ENCODE results near the gene DPP3. TPM values are rescaled to one million over a fixed set of nuclear protein-coding genes. Genes with fewer than 3 reads are reported as not detected.

DPP3 gene
- total and polyA plus RNA-seq, 2 donors (not counting 1 experiment from before 2014, with no cell fraction given), result 33.6 to 39.6 TPM

GRCh38 chr11:66467034-66467659 lies 13.1 kb upstream of the DPP3 start:
- H3K4me3 ChIP-seq (replicated peaks in 1 of 4; ENCODE audit: control extremely low read depth in 1 of 4, insufficient read depth in 1 of 4, low read depth in 3 of 4, low read length in 4 of 4), result peak overlapping the region; percentile 65 to 90 (median 70)
- peak overlapping the region; percentile 89 for H3K4me2 ChIP-seq (ENCODE audit: extremely low read depth, insufficient read depth, low read length)
- peak overlapping the region; percentile 69 for H3K9ac ChIP-seq (ENCODE audit: insufficient read depth, low read length)
- peaks cover 7% of the 10 kb centered on the region for H3K4me1 ChIP-seq (ENCODE audit: control insufficient read depth, extremely low read depth, insufficient read depth, low read length)
- TF ChIP-seq EZH2 (IDR thresholded peaks at IDR 0.05; ENCODE audit: low read length, missing control alignments), result no peak
- peak; percentile 10 to 16 for TF ChIP-seq CTCF (conservative IDR thresholded peaks at IDR 0.05 in 1 of 2, IDR thresholded peaks at IDR 0.05 in 1 of 2; ENCODE audit: low read depth in 1 of 2, low read length in 2 of 2)
- peaks cover 4% of the 10 kb centered on the region for H3K36me3 ChIP-seq (ENCODE audit: control insufficient read depth, insufficient read depth, low read length)
- H3K27ac ChIP-seq (ENCODE audit: insufficient read depth, low read length), result peak overlapping the region; percentile 39
- H3K27me3 ChIP-seq (ENCODE audit: control insufficient read depth, insufficient read depth, low read length), result no peaks in the 10 kb centered on the region
- peak overlapping the region; percentile 65 for H2AFZ ChIP-seq (ENCODE audit: low read length)
- no peaks in the 10 kb centered on the region for H3K79me2 ChIP-seq (ENCODE audit: control insufficient read depth, insufficient read depth, low read length)
- H3K9me3 ChIP-seq (ENCODE audit: control insufficient read depth, insufficient read depth, low read depth, low read length), result no peaks in the 10 kb centered on the region
- DNase-seq (ENCODE audit: low read depth in 2 of 2), result peak in 1 of 2 donors; percentile 27
- no peaks in the 10 kb centered on the region for H4K20me1 ChIP-seq (ENCODE audit: control insufficient read depth, extremely low read depth, insufficient read depth, low read length)

DNA sequence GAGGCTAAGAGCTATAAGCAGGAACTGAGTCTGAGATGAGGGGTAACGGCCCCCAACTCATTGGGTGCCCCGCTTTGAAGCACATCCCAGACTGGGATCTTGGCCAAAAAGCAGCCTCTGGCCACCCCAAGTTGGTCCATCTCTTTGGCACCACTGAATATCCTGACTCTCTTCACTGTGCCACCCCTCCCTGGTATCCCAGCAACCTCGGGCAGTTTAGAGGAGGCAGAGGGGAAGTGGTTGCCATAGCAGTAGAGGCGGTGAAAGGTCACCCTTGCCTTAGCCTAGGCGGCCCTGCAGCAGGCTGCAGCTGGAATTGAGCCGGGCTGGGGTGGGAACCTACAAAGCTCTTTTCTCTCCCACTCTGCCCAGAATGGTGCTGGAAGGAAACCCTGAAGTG lies 12.5 kb upstream of the DPP3 start:
- DNase-seq (ENCODE audit: low read depth in 2 of 2), result peak in 1 of 2 donors; percentile 25
- Histone ChIP-seq H2AFZ (ENCODE audit: low read length) (no peak overlapping the region), H3K9me3 (ENCODE audit: control insufficient read depth, insufficient read depth, low read depth, low read length) (no peaks in the 10 kb centered on the region), H3K4me3 (replicated peaks in 1 of 4; ENCODE audit: control extremely low read depth in 1 of 4, insufficient read depth in 1 of 4, low read depth in 3 of 4, low read length in 4 of 4) (peak overlapping the region; percentile 65 to 90 (median 70)), H3K36me3 (ENCODE audit: control insufficient read depth, insufficient read depth, low read length) (peaks cover 7% of the 10 kb centered on the region), H3K27me3 (ENCODE audit: control insufficient read depth, insufficient read depth, low read length) (no peaks in the 10 kb centered on the region), H3K4me2 (ENCODE audit: extremely low read depth, insufficient read depth, low read length) (peak overlapping the region; percentile 89), H3K79me2 (ENCODE audit: control insufficient read depth, insufficient read depth, low read length) (no peaks in the 10 kb centered on the region), H3K4me1 (ENCODE audit: control insufficient read depth, extremely low read depth, insufficient read depth, low read length) (peaks cover 7% of the 10 kb centered on the region), H4K20me1 (ENCODE audit: control insufficient read depth, extremely low read depth, insufficient read depth, low read length) (no peaks in the 10 kb centered on the region), H3K9ac (ENCODE audit: insufficient read depth, low read length) (peak overlapping the region; percentile 69), H3K27ac (ENCODE audit: insufficient read depth, low read length) (peak overlapping the region; percentile 39)
- TF ChIP-seq CTCF (conservative IDR thresholded peaks at IDR 0.05 in 1 of 2, IDR thresholded peaks at IDR 0.05 in 1 of 2; ENCODE audit: low read depth in 1 of 2, low read length in 2 of 2), result no peak
- TF ChIP-seq EZH2 (IDR thresholded peaks at IDR 0.05; ENCODE audit: low read length, missing control alignments), result no peak

GRCh38 chr11:66468691-66469090 lies 11.5 kb upstream of the DPP3 start:
- no peaks in the 10 kb centered on the region for H3K79me2 ChIP-seq (ENCODE audit: control insufficient read depth, insufficient read depth, low read length)
- no peak for DNase-seq (ENCODE audit: low read depth in 2 of 2)
- H3K27me3 ChIP-seq (ENCODE audit: control insufficient read depth, insufficient read depth, low read length), result no peaks in the 10 kb centered on the region
- H3K4me1 ChIP-seq (ENCODE audit: control insufficient read depth, extremely low read depth, insufficient read depth, low read length), result peaks cover 7% of the 10 kb centered on the region
- no peak overlapping the region for H2AFZ ChIP-seq (ENCODE audit: low read length)
- peaks cover 9% of the 10 kb centered on the region for H3K36me3 ChIP-seq (ENCODE audit: control insufficient read depth, insufficient read depth, low read length)
- H3K4me2 ChIP-seq (ENCODE audit: extremely low read depth, insufficient read depth, low read length), result no peak overlapping the region
- TF ChIP-seq EZH2 (IDR thresholded peaks at IDR 0.05; ENCODE audit: low read length, missing control alignments) (no peak), CTCF (conservative IDR thresholded peaks at IDR 0.05 in 1 of 2, IDR thresholded peaks at IDR 0.05 in 1 of 2; ENCODE audit: low read depth in 1 of 2, low read length in 2 of 2) (no peak)
- H3K4me3 ChIP-seq (replicated peaks in 1 of 4; ENCODE audit: control extremely low read depth in 1 of 4, insufficient read depth in 1 of 4, low read depth in 3 of 4, low read length in 4 of 4), result no peak overlapping the region
- no peak overlapping the region for H3K27ac ChIP-seq (ENCODE audit: insufficient read depth, low read length)
- H3K9me3 ChIP-seq (ENCODE audit: control insufficient read depth, insufficient read depth, low read depth, low read length), result no peaks in the 10 kb centered on the region
- no peaks in the 10 kb centered on the region for H4K20me1 ChIP-seq (ENCODE audit: control insufficient read depth, extremely low read depth, insufficient read depth, low read length)
- no peak overlapping the region for H3K9ac ChIP-seq (ENCODE audit: insufficient read depth, low read length)

All from fibroblast of lung (primary cell).